ENCODE results near the gene DTNBP1. TPM values are rescaled to one million over a fixed set of nuclear protein-coding genes. Genes with fewer than 3 reads are reported as not detected.

Gene DTNBP1
- total and polyA plus RNA-seq, 2 donors (not counting 1 experiment from before 2014, with no cell fraction given): 9.9 to 13.6 TPM

DNA sequence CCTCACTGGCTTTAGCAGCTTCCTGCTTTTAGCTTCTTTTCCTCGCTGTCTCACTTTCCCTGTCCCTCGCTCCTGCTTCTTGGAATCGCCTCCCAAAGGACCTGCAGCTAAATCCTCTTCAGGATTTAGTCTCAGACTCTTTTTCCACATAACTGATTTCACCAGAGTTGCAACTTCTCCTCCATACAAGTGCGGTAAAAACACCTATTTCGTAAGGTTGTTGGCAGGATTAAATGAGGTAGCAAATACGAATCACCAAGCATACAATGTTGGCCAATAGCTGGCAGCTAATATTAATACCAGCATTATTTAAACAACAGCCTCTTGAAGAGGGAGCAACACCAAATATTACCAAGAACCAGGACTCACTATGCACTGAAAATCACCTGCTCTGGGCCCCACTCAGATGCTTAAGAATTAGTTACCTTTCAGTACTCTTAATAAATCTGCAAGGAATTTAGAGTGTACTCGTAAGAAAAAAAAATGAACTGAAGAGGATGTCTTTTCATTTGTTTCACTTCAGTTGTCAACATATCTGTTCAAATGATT lies 123.0 kb downstream of the DTNBP1 start:
- no peak overlapping the region for H3K9ac ChIP-seq (ENCODE audit: insufficient read depth, low read length)
- H3K27me3 ChIP-seq (ENCODE audit: control insufficient read depth, insufficient read depth, low read length): no peaks in the 10 kb centered on the region
- H3K79me2 ChIP-seq (ENCODE audit: control insufficient read depth, insufficient read depth, low read length): no peaks in the 10 kb centered on the region
- no peaks in the 10 kb centered on the region for H3K4me1 ChIP-seq (ENCODE audit: control insufficient read depth, extremely low read depth, insufficient read depth, low read length)
- no peaks in the 10 kb centered on the region for H3K9me3 ChIP-seq (ENCODE audit: control insufficient read depth, insufficient read depth, low read depth, low read length)
- no peak overlapping the region for H3K4me2 ChIP-seq (ENCODE audit: extremely low read depth, insufficient read depth, low read length)
- no peak overlapping the region for H2AFZ ChIP-seq (ENCODE audit: low read length)
- no peak overlapping the region for H3K4me3 ChIP-seq (replicated peaks in 1 of 4; ENCODE audit: control extremely low read depth in 1 of 4, insufficient read depth in 1 of 4, low read depth in 3 of 4, low read length in 4 of 4)
- H3K36me3 ChIP-seq (ENCODE audit: control insufficient read depth, insufficient read depth, low read length): no peaks in the 10 kb centered on the region
- TF ChIP-seq EZH2 (IDR thresholded peaks at IDR 0.05; ENCODE audit: low read length, missing control alignments): no peak
- no peak for TF ChIP-seq CTCF (conservative IDR thresholded peaks at IDR 0.05 in 1 of 2, IDR thresholded peaks at IDR 0.05 in 1 of 2; ENCODE audit: low read depth in 1 of 2, low read length in 2 of 2)
- H4K20me1 ChIP-seq (ENCODE audit: control insufficient read depth, extremely low read depth, insufficient read depth, low read length): no peaks in the 10 kb centered on the region
- H3K27ac ChIP-seq (ENCODE audit: insufficient read depth, low read length): no peak overlapping the region
- DNase-seq (ENCODE audit: low read depth in 2 of 2): no peak

DNA sequence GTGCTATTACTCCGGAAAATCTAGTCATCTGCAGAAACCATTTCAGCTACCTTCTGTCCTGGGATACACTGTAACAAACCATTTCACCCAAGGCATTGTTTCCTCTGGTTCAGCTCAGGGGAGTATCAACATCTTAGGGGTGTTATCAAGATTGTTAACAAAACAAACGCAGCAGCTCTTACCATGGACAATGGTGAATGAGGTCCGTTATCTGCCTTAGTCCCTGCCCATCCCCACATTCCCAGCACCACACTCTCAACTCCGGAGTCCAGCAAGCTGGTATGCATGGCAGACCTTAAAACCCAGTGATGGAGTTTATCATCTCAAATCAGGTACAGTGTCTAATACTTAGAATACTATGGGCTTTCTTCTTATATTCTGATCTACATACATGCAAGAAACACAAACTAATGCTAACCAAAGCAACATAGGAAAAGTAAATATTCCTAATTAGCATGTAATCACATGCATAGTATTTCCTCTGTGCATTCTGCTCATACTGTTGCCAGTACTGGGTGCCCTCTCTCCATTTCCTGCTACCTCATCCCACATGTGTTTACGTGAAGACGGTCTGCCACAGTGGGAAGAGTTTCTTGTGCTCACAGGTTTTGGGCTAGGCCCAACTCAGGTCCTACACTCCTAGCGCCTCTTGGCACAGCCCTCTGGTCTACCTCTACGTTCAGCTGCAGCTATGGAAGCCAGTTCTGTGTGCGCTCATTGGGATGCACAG lies 123.9 kb downstream of the DTNBP1 start:
- DNase-seq (ENCODE audit: low read depth in 2 of 2): no peak
- H4K20me1 ChIP-seq (ENCODE audit: control insufficient read depth, extremely low read depth, insufficient read depth, low read length): no peaks in the 10 kb centered on the region
- no peaks in the 10 kb centered on the region for H3K36me3 ChIP-seq (ENCODE audit: control insufficient read depth, insufficient read depth, low read length)
- no peak overlapping the region for H3K27ac ChIP-seq (ENCODE audit: insufficient read depth, low read length)
- no peak overlapping the region for H3K4me3 ChIP-seq (replicated peaks in 1 of 4; ENCODE audit: control extremely low read depth in 1 of 4, insufficient read depth in 1 of 4, low read depth in 3 of 4, low read length in 4 of 4)
- no peaks in the 10 kb centered on the region for H3K4me1 ChIP-seq (ENCODE audit: control insufficient read depth, extremely low read depth, insufficient read depth, low read length)
- TF ChIP-seq CTCF (conservative IDR thresholded peaks at IDR 0.05 in 1 of 2, IDR thresholded peaks at IDR 0.05 in 1 of 2; ENCODE audit: low read depth in 1 of 2, low read length in 2 of 2): no peak
- H2AFZ ChIP-seq (ENCODE audit: low read length): no peak overlapping the region
- H3K9ac ChIP-seq (ENCODE audit: insufficient read depth, low read length): no peak overlapping the region
- no peaks in the 10 kb centered on the region for H3K79me2 ChIP-seq (ENCODE audit: control insufficient read depth, insufficient read depth, low read length)
- no peak overlapping the region for H3K4me2 ChIP-seq (ENCODE audit: extremely low read depth, insufficient read depth, low read length)
- H3K9me3 ChIP-seq (ENCODE audit: control insufficient read depth, insufficient read depth, low read depth, low read length): no peaks in the 10 kb centered on the region
- no peaks in the 10 kb centered on the region for H3K27me3 ChIP-seq (ENCODE audit: control insufficient read depth, insufficient read depth, low read length)

GRCh38 chr6:15538106-15538505 lies 124.7 kb downstream of the DTNBP1 start:
- no peak overlapping the region for H3K27ac ChIP-seq (ENCODE audit: insufficient read depth, low read length)

More at GRCh38 chr6:15538106-15538505, 124.7 kb downstream of the DTNBP1 start:
- Histone ChIP-seq H4K20me1 (ENCODE audit: control insufficient read depth, extremely low read depth, insufficient read depth, low read length) (no peaks in the 10 kb centered on the region), H3K4me3 (replicated peaks in 1 of 4; ENCODE audit: control extremely low read depth in 1 of 4, insufficient read depth in 1 of 4, low read depth in 3 of 4, low read length in 4 of 4) (no peak overlapping the region), H3K27me3 (ENCODE audit: control insufficient read depth, insufficient read depth, low read length) (no peaks in the 10 kb centered on the region), H3K79me2 (ENCODE audit: control insufficient read depth, insufficient read depth, low read length) (no peaks in the 10 kb centered on the region), H3K9ac (ENCODE audit: insufficient read depth, low read length) (no peak overlapping the region), H3K4me1 (ENCODE audit: control insufficient read depth, extremely low read depth, insufficient read depth, low read length) (no peaks in the 10 kb centered on the region), H2AFZ (ENCODE audit: low read length) (no peak overlapping the region), H3K36me3 (ENCODE audit: control insufficient read depth, insufficient read depth, low read length) (no peaks in the 10 kb centered on the region), H3K9me3 (ENCODE audit: control insufficient read depth, insufficient read depth, low read depth, low read length) (no peaks in the 10 kb centered on the region), H3K4me2 (ENCODE audit: extremely low read depth, insufficient read depth, low read length) (no peak overlapping the region)
- TF ChIP-seq CTCF (conservative IDR thresholded peaks at IDR 0.05 in 1 of 2, IDR thresholded peaks at IDR 0.05 in 1 of 2; ENCODE audit: low read depth in 1 of 2, low read length in 2 of 2) (no peak), EZH2 (IDR thresholded peaks at IDR 0.05; ENCODE audit: low read length, missing control alignments) (no peak)
- no peak for DNase-seq (ENCODE audit: low read depth in 2 of 2)
